Nucleus accumbens (tissue), 56 donors: ENCODE results near the gene CYTH2.
"Not testable (repeated sequence)": the region's sequence is repeated elsewhere in the genome, so short reads cannot be mapped to it uniquely, and the experiment has no call there.

Experiments used
- DNase-seq, 56 donors: peaks; one replicate each; lab custom pipeline; 2025; lab: John Stamatoyannopoulos, UW

Gene CYTH2

DNA sequence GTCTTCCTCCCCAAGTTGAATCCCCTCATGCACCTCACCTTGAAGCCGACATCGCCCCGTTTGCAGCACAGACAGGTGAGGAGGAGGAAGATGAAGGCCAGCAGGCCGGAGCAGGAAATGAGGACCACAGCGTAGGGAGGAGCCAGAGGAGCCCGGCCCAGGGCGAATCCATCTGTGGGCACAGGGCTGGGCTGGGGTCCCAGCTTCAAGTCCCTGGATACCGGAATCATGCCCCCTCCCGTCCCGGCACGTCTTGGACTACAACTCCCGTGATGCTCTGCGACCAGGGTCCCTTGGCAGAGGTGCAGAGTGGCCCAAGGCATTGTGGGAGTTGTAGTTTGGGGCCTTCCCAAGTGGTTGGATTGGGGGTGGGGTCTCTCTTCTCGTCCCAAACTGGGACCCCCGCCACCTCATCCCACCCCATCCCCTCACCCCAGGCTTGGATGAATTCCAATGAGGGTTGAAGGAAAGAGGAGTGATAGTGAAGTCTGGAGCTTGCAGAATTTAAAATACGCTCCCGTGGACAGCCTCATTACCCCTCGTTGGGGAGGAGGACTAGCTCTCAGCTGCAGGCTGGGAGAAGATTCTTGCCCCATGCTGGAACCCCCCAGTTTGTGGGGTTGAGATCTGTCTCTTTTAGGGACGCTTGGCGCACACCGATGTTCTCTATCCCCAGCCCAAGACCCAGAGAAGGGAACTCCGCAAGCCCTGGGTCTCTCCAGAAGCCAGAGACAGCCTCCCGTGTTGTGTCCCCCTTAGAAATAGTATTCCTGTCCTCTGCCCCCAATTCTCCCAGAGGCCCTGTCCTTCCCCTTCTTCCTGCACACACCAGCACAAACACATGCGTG is 41.5 kb downstream of the CYTH2 start:
- DNase-seq, result peak in 55 of 56 donors; percentile 34 to 91 (median 73)

DNA sequence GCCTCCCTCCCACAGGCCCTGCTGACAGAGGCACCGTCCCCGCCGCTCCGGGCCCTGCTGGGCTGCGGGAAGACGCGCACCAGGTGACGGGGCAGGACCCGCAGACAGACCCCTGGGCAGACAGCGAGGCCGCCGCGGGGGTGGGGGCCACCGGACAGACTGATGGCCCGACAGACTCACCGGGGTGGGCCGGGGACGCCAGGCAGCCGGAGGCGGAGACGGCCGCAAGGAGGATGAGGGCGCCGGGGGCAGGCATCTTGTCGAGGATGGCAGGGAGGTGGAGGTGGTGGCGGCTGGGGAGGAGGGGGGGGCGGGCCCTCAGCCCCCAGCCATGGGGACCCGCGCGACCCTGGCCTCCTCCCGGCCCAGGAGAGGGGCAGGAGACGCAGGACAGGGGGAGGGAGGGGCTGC is 42.2 kb downstream of the CYTH2 start:
- peak in 13 of 56 donors; percentile 23 to 61 (median 45) for DNase-seq

DNA sequence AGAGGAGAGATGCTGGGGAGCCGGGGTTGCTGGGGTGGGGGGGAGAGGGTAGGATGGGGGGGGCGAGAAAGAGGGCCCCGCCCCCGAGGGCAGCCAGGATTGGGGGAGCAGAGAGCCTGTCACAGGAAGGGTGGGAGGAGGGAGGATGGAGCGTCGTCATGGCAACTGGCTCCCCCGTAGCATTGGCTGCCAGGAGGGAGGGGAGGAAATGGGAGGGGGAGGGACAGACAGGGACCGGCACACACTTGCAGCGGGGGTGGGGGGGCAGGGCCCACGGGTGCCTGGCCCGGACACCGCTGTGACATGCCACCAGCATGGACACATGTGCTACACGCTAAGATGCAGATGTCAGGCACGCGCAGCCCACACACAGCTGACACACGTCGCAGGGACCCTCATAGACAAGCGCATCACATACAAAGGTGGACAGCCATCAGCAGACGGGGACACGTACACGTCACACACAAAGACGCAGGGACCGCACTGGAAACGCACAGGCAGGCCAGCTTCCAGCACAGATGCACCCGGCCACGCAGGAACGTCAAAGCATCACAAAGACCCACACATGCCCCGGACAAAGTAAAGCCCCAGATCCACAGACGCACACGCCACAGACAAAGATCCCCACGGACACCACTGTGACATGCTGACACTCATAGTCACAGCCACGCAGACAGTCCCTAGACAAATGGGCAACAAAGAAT is 42.8 kb downstream of the CYTH2 start, which contains the start of gene LMTK3:
Gene LMTK3, minus strand, starts transcription at position 36 of the 704 bp plus-strand sequence. CDS start 259 bp downstream, outside the sequence.
- peak; percentile 28 to 96 (median 84) for DNase-seq

DNA sequence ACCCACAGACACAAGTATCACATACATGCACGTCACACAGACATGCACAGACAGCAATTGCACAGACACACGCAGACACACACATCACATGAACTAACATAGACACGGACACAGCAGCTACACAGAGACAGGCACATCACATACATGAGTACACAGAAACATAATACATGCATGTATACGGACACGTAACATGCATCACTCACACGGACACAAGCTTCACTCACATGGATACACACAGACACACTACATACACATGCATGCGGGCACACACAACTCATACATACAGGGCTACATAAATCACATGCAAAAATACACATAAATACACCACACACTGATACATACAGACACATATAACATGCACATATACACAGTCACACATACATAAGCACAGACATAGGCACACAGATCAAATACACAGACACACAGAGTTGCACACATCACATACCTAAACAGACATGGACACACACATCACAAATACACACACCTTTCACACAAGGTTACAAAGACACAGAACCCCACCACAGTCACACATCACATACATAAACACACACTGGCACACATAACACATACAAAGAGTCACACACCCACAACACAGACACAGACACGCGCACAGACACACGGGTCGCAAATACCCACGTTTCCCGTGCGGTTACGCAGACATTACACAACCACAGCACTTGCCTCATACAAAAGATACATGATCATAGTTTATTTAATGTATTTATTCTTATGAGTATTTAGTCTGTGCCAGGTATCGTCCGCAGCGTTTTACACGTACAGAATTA is 43.5 kb downstream of the CYTH2 start:
- peak in 11 of 56 donors; percentile 4 to 59 (median 27) for DNase-seq

DNA sequence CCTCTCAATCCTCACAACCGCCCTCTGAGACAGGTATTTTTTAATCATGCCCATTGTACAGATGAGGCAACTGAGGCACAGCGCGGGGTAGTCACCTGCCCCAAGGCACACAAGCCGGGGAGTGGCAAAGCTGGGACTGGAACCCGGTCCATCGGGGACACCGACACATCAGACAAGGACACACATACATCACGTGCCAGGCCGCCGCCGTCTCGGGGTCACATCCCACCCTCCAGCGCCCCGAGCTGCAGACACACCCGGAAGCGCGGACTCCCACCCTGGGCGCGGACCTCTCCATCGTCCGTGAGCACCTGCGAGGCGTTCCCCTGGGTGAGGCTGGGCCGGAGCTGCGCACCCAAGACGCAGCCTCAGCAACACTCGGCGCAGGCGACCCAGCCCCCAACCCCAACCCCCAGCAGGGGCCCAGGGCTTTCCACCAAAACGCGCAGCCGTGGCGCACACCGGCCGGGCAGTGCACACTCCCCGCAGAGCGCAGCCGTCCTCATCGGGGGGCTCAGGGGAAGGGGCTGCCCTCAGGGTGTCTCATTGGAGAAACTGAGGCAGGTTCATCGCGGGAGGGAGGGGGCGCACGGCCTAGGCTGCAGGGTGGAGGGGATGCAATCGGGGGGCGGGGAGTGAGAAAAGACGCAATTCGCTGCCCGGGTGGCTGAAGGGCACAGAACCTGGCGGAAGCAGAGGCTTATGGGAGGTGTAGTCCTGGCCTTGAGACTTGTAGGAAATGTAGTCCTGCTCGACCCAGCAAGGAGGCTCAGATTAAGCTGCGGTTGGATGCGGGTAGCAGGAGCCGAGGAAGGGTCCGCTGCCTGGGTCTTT is 44.3 kb downstream of the CYTH2 start:
- peak in 55 of 56 donors; percentile 25 to 93 (median 78) for DNase-seq

DNA sequence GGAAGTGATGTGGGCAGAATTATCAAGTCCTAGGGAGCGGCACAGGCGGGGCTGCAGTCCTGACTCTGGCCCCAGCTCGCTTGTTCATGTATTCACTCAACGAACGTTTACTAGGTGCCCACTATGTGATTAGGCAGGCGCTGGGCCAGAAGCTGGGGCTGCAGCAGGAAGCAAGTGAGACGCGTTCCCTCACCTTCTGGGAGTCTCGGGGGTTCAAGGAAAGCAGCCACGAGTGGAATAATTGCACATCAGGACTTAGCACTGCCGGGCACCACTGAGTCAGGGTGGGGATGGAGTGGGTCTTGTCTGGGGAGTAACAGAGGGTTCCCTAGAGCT is 44.9 kb downstream of the CYTH2 start:
- DNase-seq, result peak in 1 of 56 donors; percentile 43

DNA sequence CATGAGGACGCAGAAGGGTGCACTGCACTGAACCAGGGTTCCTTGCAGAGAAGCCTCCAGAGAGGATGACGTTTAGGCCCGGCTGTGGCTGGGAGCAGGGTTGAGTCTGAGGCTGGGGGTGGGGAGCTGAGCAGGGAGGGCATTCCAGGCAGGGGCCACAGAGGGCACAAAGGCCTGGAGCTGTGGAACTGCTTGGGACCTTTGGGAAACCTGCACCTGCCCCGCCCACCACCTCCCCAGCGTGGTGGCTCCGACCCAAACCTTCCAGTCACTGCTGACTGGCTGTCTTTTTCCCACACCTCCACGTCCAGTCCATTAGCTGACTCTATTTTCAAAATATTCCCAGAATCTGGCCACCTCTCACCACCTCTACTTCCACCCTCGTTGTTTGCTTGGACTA is 47.4 kb downstream of the CYTH2 start:
- DNase-seq, result no peak

DNA sequence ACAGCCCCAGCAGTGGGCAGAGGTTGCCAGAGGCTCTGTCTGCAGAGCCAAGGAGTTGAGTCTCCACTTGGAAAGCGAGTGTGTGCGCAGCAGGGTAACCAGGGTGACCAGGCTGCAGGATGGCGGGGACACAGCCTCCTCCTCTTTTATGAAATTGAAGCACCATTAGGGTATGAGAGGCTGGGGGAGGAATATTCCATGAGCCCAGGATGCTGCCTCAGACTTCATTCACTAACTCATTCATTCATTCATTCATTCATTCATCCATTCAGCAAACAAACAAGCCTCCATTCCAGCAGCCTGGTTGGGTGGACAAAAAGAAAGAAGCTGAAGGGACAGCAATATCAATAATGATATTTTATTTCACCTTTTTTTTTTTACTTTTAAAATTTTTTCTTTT is 49.0 kb downstream of the CYTH2 start:
- no peak for DNase-seq

DNA sequence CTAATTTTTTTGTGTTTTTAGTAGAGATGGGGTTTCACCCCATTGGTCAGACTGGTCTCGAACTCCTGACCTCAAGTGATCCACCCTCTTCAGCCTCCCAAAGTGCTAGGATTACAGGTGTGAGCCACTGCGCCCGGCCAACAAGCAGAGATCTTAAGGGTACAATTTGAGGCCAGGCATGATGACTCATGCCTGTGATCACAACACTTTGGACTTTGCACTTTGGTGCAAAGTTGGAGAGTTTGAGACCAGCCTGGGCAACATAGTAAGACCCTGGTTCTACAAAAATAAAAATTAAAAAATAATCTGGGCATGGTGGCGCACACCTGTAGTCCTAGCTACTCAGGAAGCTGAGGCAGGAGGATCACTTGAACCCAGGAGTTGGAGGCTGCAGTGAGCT is 50.3 kb downstream of the CYTH2 start:
- DNase-seq, result not testable (repeated sequence)

DNA sequence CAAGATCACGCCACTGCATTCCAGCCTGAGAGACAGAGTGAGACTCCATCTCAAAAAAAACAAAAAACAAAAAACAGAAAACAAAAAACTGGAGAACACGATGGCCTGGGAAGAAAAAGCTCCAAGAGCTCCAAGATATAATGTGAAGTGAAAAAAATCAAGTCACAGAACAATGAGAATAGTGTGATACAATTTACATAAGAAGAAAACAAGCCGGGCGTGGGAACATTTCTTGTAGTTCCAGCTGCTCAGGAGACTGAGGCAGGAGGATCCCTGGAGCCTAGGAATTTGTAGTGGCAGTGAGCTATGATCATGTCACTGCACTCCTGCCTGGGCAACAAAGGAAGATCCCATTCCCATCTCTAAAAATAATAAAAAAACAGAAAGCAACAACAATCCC is 51.0 kb downstream of the CYTH2 start:
- DNase-seq, result no peak

DNA sequence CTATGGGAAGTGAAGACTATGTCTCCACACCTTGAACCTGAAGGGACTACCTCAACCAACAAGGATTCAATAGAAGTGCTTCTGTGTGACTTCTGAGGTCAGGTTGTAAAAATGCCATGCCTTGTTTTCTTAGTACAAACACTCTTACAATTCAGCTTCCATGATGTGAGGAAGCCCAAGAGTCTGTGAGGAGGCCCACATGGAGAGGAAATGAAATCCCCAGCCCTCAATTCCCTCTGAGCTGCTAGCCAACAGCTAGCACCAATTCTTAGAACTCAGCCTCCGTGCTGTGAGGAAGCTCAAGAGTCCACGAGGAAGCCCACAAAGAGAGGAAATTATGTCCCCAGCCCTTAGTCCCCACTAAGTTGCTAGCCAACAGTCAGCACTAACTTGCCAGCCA is 55.1 kb downstream of the CYTH2 start:
- no peak for DNase-seq

DNA sequence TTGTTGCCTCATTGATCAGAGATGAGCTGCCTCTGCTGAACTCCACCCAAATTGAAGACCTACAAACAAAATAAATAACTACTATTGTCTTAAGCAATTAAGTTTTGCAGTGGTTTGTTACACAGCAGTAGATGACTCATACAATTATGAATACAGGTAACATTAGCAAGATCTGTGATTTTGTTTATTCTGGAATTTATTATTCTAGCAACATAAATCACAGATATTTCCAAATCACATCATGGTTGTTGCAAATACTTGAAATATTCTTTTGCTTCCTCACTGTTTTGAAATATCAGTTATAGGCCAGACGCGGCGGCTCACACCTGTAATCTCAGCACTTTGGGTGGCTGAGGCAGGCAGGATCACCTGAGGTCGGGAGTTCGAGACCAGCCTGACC is 55.6 kb downstream of the CYTH2 start:
- DNase-seq, result no peak

DNA sequence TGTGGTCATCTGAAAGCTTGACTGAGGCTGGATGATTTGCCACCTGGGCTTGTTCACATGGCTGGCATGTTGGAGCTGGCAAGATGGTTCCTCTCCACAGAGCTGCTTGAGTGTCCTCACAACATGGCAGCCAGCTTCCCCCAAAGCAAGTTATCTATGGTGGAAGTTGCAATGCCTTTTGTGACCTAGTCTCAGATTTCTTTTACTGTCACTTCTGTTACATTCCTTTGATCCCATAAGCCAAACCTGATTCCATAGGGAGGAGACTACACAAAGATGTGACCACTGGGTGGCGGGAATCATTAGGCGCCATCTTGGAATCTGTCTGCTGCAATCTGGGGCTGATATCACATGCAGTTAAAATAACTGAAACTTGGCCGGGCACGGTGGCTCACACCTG is 60.0 kb downstream of the CYTH2 start:
- no peak for DNase-seq

DNA sequence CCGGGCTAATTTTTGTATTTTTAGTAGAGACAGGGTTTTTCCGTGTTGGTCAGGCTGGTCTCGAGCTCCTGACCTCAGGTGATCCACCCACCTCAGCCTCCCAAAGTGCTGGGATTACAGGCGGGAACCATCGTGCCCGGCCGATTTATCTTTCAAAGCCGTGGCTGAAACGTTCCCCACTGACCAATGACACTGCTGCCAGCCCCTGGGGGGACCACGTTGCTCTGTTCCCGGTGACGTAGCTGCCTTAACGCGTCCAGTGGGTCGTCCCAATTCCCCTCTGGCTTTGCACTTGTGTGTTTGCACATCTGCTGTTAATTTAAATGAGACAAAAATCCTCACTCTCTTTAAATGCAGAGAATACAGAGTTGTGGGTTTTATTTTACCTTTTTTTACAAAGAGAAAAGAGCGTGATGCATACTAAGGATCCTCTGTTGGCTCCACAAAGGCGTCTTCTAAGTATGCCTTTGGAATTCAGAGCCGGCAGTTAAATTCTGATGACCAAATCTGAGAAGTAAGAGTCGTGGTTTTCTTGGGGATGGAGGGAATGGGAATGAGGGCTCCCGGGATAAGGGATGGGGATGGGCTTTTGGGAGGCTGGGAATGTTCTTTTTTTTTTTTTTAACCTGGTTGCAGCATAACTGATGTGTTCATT is 61.0 kb downstream of the CYTH2 start:
- no peak for DNase-seq

DNA sequence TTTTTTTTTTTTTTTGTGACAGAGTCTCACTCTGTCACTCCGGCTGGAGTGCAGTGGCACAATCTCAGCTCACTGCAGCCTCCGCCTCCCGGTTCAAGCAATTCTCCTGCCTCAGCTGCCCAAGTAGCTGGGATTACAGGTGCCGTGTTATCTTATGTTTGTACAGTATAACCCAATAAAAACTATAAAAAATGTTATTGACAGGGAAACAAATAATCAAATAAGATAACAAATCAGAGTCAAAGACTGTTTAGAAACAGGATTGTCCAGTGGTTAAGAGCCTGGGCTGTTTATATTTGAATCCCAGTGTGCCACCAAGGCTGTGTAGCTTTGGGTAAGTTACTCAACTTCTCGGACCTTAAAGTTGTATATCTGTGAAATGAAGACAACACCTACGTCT is 61.6 kb downstream of the CYTH2 start:
- DNase-seq, result no peak
